Ovary (tissue), 9 donors: Measurements from ENCODE around the gene KMT2E. TPM values are rescaled to one million over a fixed set of nuclear protein-coding genes. Genes with fewer than 3 reads are reported as not detected.
"Not testable (repeated sequence)": the region's sequence is repeated elsewhere in the genome, so short reads cannot be mapped to it uniquely, and the experiment has no call there.

ENCODE experiments used
- DNase-seq, 5 donors: peaks; one replicate each; pipeline ENCODE4 v3.0.0-alpha.2; 2019 to 2020
- H3K27ac ChIP-seq, 2 donors: fragments of 200-600 bp; one replicate each; pipeline versions ENCODE4 v1.5.1 to v1.8.0; 2019 to 2022
- H3K27me3 ChIP-seq: fragments of 200-600 bp; one replicate; pipeline ENCODE4 v1.8.0; 2022
- H3K36me3 ChIP-seq: fragments of 200-600 bp; sonication (generic); one replicate; pipeline ENCODE4 v1.5.1; 2019
- H3K4me1 ChIP-seq: one replicate; pipeline ENCODE4 v1.8.1; 2013; ENCODE audit warnings: mild to moderate bottlenecking, moderate library complexity; ENCODE audit not compliant: insufficient read depth
- H3K4me3 ChIP-seq: fragments of 200-600 bp; sonication (generic); one replicate; pipeline ENCODE4 v1.5.1; 2017
- H3K9me3 ChIP-seq, 2 donors: fragments of 200-600 bp in 1 of 2; sonication (generic) in 1 of 2; one replicate each; pipeline versions ENCODE4 v1.5.1 to v1.8.1; 2013 to 2019; ENCODE audit warnings: mild to moderate bottlenecking in 1 of 2, moderate library complexity in 1 of 2
- CTCF ChIP-seq, 3 donors: fragments of 450-650 bp in 2 of 3; fragments of 200-600 bp in 1 of 3; IDR thresholded peaks; one replicate each; pipeline versions ENCODE4 v1.5.1 to v1.8.0; 2016 to 2022; ENCODE audit warnings: antibody characterized with exemption in 3 of 3, mild to moderate bottlenecking in 1 of 3
- EP300 ChIP-seq: sonication (generic); formaldehyde crosslinking; IDR thresholded peaks from one replicate; pipeline ENCODE4 v1.6.1; 2017; ENCODE audit warnings: antibody characterized with exemption
- POLR2A ChIP-seq: fragments of 450-650 bp; IDR thresholded peaks from one replicate; pipeline ENCODE4 v1.6.1; 2017; ENCODE audit warnings: antibody characterized with exemption, mild to moderate bottlenecking, moderate library complexity
- WGBS, 3 donors: extraction: QIAGEN DNeasy Blood & Tissue Kit in 1 of 3; methylation state at CpG; one replicate each; pipeline versions ENCODE4 v1.1.5 to v1.1.7; 2013 to 2017; 5-methylcytosine and 5-hydroxymethylcytosine counted together
- intact Hi-C, 4 donors: fragments of 100-400 bp; cut with DNase I; formaldehyde crosslinking; loops; one replicate each; pipeline versions ENCODE4 v1.11.0 to v1.15.1; 2022 to 2023
- polyA plus RNA-seq, 2 donors: library from polyadenylated mRNA; stranded (reverse); fragments of 200-250 nt in 1 of 2; fragments of 350-450 nt in 1 of 2; fragmentation: Illumina TruSeq in 1 of 2; extraction: RNeasy Lipid Tissue Mini Kit (QIAGEN cat#74804) in 1 of 2; gene quantifications; one replicate each; pipeline ENCODE4 v1.2.3, GENCODE V29; 2013 to 2014
- total RNA-seq, 7 donors: library from RNA; depleted of rRNA in 2 of 7; stranded (reverse); fragments of >200 nt in 2 of 7; fragmentation: NEBNext Ultra II Directional in 3 of 7; extraction: Animal tissue kit (Norgen Biotek cat#: 25700) in 3 of 7; gene quantifications; one replicate each; pipeline versions ENCODE4 v1.1.0 to v1.2.4, GENCODE V29; 2016 to 2023
- donor health status: DM: no; HTN: no; CAD: no; lungs with moderate emphysema.
- donor health status: DM: no; HTN: no; CAD: no.
- donor health status: Bipolar disorder and iron deficiency.
- donor health status: DM: yes; HTN: yes; CAD: no.
- donor health status: DM: no; HTN: no; CAD: no.
- donor health status: DM: yes; HTN: yes; CAD: no.

KMT2E gene
- total and polyA plus RNA-seq, 9 donors = 35.2 to 152 (median 113) TPM

DNA sequence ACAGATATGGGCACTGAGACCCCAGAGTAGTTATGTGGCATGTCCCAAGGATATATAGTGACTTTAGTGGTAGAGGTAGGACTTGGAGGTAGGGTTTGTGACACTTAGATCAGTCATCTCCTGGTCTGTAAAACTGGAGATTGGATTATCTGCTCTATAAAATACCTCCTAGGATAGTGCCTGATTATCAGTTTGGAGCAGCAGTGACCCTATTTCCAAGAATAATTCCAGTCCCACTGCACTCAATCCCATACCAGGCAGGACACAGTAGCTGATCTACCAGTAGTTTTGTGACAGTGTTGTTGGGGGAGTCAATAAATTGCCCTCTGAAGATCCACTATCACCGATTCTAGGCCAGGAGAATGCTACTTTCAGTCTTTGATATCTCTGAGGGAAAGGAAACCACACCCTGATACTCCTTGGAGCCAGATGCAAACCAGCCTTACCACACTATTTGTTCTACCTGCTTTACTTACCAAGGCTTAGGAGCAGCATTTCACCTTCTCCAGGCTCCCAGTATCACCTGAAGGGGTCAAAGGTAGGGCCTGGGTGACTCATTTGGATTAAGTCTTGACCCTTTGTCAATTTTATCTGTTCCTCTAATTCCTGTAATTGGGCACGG is 30.6 kb downstream of the KMT2E start:
- H3K4me1 ChIP-seq = peaks cover 5% of the 10 kb centered on the region
- no peaks in the 10 kb centered on the region for H3K27me3 ChIP-seq
- intact Hi-C loops = no loop called here
- no peaks in the 10 kb centered on the region for H3K9me3 ChIP-seq
- H3K36me3 ChIP-seq = no peaks in the 10 kb centered on the region
- H3K4me3 ChIP-seq = no peak overlapping the region
- no peak overlapping the region for H3K27ac ChIP-seq
- TF ChIP-seq POLR2A (no peak), CTCF (IDR thresholded peaks at IDR 0.05) (no peak), EP300 (no peak)
- no peak for DNase-seq
- 92 to 95% (median 93%) methylated on average over 2 of the region's 2 CpGs for WGBS, 3 donors

DNA sequence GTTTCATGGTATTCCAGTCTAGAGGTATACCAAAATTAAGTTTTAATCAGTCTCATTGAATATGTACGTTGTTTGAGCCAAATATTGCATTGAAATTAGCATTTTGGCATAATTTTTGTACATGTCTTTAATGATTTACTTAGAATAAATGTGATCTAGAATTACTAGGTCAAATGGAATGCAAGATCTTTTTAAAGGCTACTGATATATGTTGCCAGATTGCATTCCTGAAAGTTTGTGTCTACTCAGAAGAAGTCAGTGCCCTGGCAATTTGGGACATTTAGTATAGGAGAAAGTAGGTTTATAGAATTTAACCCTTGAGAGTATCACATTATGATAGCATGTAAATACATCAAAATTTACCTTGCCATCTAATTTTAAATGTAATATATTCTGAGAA is 32.4 kb downstream of the KMT2E start:
- intact Hi-C loops = no loop called here
- Histone ChIP-seq H3K36me3 (no peaks in the 10 kb centered on the region), H3K27me3 (no peaks in the 10 kb centered on the region), H3K9me3 (no peaks in the 10 kb centered on the region), H3K4me3 (no peak overlapping the region), H3K27ac (no peak overlapping the region), H3K4me1 (peaks cover 3% of the 10 kb centered on the region)
- no peak for DNase-seq
- no peak for TF ChIP-seq POLR2A
- TF ChIP-seq CTCF (IDR thresholded peaks at IDR 0.05) = no peak
- no peak for TF ChIP-seq EP300
- 26 to 50% (median 42%) methylated on average over 1 of the region's 1 CpG for WGBS, 3 donors

DNA sequence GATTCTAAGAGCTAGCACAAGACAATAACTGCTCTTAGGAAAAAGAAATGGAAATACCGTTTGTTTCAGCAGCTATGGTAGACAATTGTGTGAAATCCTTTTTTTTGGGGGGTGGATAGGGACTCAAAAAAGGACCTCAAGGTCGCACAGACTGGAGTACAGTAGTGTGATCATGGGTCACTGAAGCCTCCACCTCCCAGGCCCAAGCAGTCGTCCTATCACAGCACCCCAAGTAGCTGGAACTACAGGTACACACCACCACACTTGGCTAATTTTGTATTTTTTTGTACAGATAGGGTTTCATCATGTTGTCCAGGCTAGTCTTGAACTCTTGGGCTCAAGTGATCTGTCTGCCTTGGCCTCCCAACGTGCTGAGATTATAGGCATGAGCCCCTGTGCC is 33.9 kb downstream of the KMT2E start:
- Histone ChIP-seq H3K27me3 (no peaks in the 10 kb centered on the region), H3K36me3 (no peaks in the 10 kb centered on the region), H3K4me3 (no peak overlapping the region), H3K27ac (no peak overlapping the region), H3K9me3 (no peaks in the 10 kb centered on the region), H3K4me1 (peaks cover 3% of the 10 kb centered on the region)
- WGBS, 3 donors = 73 to 81% (median 78%) methylated on average over 4 of the region's 4 CpGs
- no peak for TF ChIP-seq POLR2A
- TF ChIP-seq CTCF (IDR thresholded peaks at IDR 0.05) = no peak
- TF ChIP-seq EP300 = no peak
- intact Hi-C loops = no loop called here
- no peak for DNase-seq

GRCh38 chr7:105050493-105050892 is 36.5 kb downstream of the KMT2E start:
- no peak for TF ChIP-seq CTCF (IDR thresholded peaks at IDR 0.05)
- TF ChIP-seq POLR2A = no peak
- TF ChIP-seq EP300 = no peak
- H3K27me3 ChIP-seq = no peaks in the 10 kb centered on the region
- peaks cover 3% of the 10 kb centered on the region for H3K4me1 ChIP-seq
- H3K4me3 ChIP-seq = no peak overlapping the region
- H3K9me3 ChIP-seq = no peaks in the 10 kb centered on the region
- intact Hi-C loops = no loop called here
- no peak for DNase-seq
- no peak overlapping the region for H3K27ac ChIP-seq
- H3K36me3 ChIP-seq = no peaks in the 10 kb centered on the region
- WGBS, 3 donors = 100% methylated on average over 1 of the region's 1 CpG

GRCh38 chr7:105050899-105051298 is 36.9 kb downstream of the KMT2E start:
- 96 to 98% (median 98%) methylated on average over 7 of the region's 7 CpGs for WGBS, 3 donors
- H3K4me3 ChIP-seq, H3K4me1 ChIP-seq, H3K9me3 ChIP-seq, H3K36me3 ChIP-seq, H3K27me3 ChIP-seq, intact Hi-C loops, DNase-seq, H3K27ac ChIP-seq: not testable (repeated sequence)
